HL-60/S4 treated with phorbol 12-myristate 13-acetate at 8.2 ng/mL for 4 days and 3 days (cell line): Measurements from ENCODE around the gene CCZ1.
"Not testable (repeated sequence)": the region's sequence is repeated elsewhere in the genome, so short reads cannot be mapped to it uniquely, and the experiment has no call there.

ENCODE experiments used
- in situ Hi-C: fragments of 300-500 bp; cut with MboI; formaldehyde crosslinking; loops from 2 replicates; pipeline ENCODE4 v1.15.0; 2022; ENCODE audit warnings: low sequenced_read_pairs

CCZ1 gene

GRCh38 chr7:5908835-5909234 lies 10.3 kb downstream of the CCZ1 start:
- in situ Hi-C loops = not testable (repeated sequence)

DNA sequence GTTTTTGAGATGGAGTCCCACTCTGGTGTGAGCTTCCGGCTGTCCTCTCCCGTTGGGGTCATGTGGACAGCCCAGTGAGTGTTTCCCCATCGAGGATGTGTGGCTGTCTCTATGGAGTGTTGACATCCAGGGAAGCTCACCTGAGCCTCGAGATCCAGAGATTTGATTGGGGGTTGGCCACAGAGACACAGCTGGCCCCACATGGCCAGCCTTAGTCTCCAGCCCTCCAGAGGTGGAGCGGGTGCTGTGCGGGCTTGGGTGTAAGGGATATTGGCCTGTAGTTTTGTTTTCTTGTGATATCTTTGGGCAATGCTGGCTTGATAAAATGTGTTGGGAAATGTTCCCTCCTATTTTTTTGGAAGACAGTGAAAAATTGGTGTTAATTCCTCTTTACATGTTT lies 18.0 kb downstream of the CCZ1 start:
- in situ Hi-C loops = not testable (repeated sequence)

- in situ Hi-C loops = not testable (repeated sequence)
These were observed 25.6 kb downstream of the CCZ1 start for GRCh38 chr7:5924180-5924579.

DNA sequence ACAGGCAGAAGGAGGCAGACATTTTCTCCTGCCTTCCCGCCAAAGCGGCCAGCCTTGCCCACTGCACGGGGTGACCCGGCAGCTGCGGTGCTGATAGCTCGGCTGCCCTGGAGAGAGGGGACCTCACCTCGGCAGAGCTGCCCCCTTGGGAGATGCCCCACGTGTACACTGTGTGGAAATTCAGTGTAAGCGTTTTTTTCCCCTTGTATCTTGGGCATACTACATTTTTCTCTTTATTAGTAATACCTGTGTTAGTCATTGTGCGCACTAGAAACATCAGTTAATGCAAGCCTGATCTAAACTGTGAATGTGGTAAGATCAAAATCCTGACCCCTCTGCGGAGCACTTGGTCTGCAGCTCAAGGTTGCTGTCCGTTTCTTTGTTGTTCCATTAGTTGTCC lies 26.1 kb downstream of the CCZ1 start:
- in situ Hi-C loops = not testable (repeated sequence)

DNA sequence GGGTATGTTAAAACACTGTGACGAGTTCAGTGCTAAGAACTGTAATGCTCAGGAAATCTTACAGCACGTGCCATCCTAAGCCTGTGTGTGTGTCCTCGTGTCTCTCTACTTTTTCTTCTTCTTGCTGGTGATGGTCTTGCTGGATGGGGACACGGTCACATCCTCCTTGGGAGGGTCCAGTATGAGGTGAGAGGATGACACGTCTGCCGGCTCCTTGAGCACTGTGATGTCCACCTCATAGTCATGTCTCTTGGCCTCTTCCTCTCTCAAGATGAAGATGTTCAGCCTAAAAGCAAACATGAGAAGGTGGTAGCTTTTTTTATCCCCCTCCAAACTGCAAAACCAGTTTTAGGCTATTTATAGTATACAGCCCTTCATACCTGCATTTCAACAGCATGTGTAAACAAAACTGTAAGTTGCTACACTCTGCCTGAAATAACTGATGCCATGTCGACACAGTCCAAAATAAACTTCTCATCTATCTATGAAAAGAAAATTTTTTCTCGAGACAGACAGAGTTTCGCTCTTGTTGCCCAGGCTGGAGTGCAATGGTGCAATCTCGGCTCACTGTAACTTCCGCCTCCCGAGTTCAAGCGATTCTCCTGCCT lies 27.8 kb downstream of the CCZ1 start:
- in situ Hi-C loops = not testable (repeated sequence)

- in situ Hi-C loops = not testable (repeated sequence)
These were observed 31.8 kb downstream of the CCZ1 start for GRCh38 chr7:5930290-5930689.

DNA sequence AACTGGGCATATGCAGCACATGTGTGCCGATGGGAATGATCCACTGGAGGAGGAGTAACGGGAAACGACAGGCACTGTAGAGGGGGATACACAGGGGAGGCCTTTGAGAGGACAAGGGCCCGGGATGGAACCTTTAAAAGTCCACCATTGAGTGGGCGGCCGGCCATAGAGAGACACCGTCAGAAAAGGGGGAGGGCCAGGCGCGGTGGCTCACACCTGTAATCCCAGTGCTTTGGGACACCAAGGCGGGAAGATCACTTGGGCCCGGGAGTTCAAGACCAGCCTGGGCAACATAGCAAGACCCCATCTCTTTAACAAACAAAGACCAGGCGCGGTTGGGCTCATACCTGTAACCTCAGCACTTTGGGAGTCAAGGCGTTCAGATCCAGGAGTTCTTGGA lies 32.7 kb downstream of the CCZ1 start:
- in situ Hi-C loops = not testable (repeated sequence)

DNA sequence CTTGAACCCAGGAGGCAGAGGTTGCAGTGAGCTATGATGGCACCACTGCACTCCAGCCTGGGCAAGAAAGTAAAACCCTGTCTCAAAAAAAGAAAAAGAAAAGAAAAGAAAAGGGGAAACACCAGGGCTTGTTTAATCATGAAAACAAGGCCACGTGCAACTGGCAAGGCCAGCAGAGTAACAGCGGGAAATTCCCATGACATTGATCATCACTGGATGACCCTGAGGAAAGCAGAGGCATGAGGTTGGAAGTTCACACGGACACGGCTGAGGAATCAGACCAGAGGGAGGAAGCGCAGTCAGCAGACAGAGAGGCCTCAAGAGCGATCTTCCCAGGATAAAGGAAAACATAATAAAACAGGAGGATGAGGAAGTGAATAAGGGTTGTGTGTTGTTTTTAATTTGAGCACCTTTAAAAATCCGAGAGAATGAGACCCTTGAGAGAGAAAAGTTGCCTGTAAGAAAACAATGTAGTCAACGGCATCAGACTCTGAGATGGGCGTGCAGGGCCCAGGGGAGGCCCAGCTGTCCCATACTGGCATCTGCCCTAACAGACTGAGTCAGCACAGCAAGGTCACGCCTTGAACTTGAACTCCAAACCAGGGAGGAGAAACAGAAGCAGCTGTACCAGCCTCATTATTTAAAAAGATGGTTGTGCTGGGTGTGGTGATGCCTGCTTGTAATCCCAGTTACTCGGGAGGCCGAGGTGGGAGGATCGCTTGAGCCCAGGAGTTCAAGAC lies 33.5 kb downstream of the CCZ1 start:
- in situ Hi-C loops = not testable (repeated sequence)

DNA sequence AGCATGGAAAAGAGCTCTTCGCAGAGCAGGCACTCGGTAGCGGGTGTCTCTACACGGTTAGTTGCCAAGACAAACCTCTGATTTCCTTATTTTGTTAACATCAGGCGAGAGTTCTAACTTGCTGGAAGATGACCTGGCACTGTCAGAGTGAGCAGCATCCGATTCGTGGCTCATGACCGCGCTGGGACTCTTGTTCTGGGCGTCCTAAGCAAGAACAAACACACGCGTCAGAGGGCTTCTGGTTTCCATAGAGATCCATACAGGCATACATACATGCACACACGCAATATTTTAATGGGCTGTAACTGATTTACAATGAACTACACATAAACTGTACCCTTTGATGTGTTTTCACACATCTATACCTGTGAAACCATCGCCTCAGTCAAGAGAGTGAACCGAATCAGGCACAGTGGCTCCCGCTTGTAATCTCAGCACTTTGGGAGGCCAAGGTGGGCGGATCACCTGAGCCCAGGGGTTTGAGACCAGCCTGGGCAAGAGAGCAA lies 36.5 kb downstream of the CCZ1 start:
- in situ Hi-C loops = not testable (repeated sequence)

DNA sequence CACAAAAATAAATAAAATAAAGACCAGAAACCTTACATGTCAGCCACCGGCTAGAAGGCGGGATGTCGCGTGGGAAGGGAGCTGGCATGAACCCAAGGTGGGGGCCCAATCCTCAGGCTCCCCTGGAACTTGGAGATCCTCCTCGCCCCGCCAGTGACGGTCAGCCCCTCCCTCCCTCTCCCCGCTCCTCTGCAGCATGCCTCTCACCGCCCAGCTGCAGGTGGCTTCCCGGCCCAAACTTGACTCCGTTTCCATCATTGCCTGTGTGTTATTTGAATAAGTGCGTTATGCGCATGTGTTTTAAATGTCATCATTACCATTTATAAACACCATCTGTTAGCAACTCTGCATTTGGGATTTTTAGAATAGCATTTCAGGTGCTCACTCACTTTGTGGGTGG lies 64.7 kb downstream of the CCZ1 start:
- in situ Hi-C loops = not testable (repeated sequence)

DNA sequence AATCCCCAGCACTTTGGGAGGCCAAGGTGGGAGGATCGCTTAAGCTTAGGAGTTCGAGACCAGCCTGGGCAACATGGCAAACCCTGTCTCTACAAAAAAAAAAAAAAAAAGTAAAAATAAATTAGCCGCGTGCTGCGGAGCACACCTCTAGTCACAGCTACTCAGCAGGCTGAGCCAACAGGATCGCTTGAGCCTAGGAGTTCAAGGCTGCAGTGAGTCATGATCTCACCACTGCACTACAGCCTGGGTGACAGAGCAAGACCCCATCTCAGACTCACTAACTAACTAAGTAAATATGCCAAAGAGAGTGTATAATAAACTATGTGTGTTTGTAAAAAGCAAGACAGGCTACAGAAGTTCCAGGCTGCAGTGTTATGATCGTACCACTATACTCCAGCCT lies 65.3 kb downstream of the CCZ1 start:
- in situ Hi-C loops = not testable (repeated sequence)

GRCh38 chr7:5970347-5970911 lies 71.9 kb downstream of the CCZ1 start, which contains the start of gene RSPH10B:
Gene RSPH10B (minus strand): TSS chr7:5970689. CDS start chr7:5967116, 3,573 bp downstream.
- in situ Hi-C loops = not testable (repeated sequence)

DNA sequence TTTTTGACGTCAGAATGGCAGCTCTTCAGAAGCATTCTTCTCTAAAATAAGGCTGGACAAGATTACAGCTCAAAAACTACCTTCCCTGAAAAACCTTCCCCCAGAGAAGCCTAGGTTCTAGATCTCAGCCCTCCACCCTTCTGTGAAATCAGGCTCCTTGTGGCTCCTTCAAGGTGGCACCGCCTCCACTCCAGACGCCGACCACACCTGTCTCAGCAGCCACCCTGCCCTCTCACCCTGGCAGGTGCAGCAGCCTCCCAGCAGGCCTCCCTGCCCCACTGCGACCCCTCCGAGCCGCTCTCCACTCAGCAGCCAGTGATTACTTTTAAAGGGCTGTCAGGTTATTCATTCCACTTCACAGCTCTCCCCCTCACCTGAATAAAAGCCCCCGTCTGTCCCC lies 75.0 kb downstream of the CCZ1 start:
- in situ Hi-C loops = not testable (repeated sequence)
